ENCODE data around the gene ABCF1. TPM values are rescaled to one million over a fixed set of nuclear protein-coding genes. Genes with fewer than 3 reads are reported as not detected.
"Not testable (repeated sequence)": the region's sequence is repeated elsewhere in the genome, so short reads cannot be mapped to it uniquely, and the experiment has no call there.

Gene ABCF1
- 35.5 and 37.2 TPM in 2 replicates for total RNA-seq
- 49.2 and 62.6 TPM in 2 replicates for polyA plus RNA-seq
- 74.7 and 79.2 TPM in 2 replicates for polyA plus RNA-seq (2012)
- 81.9 and 133 TPM in 2 replicates for polyA minus RNA-seq (ENCODE audit: low replicate concordance)

- peak within 1 kb of the TSS; percentile 80 to 91 (median 90) for H3K4me3 ChIP-seq (replicated peaks in 1 of 4; ENCODE audit: control extremely low read depth in 1 of 4, insufficient read depth in 1 of 4, low read depth in 3 of 4, low read length in 4 of 4)
- peak within 1 kb of the TSS; percentile 93 for H3K4me2 ChIP-seq (ENCODE audit: extremely low read depth, insufficient read depth, low read length)
- no peaks in the 10 kb centered on the region for H4K20me1 ChIP-seq (ENCODE audit: control insufficient read depth, extremely low read depth, insufficient read depth, low read length)
- no peak for TF ChIP-seq EZH2 (IDR thresholded peaks at IDR 0.05; ENCODE audit: low read length, missing control alignments)
- no peak for TF ChIP-seq CTCF (conservative IDR thresholded peaks at IDR 0.05 in 1 of 2, IDR thresholded peaks at IDR 0.05 in 1 of 2; ENCODE audit: low read depth in 1 of 2, low read length in 2 of 2)
- peak; percentile 94 to 97 for DNase-seq (ENCODE audit: low read depth in 2 of 2)
- H3K4me1 ChIP-seq (ENCODE audit: control insufficient read depth, extremely low read depth, insufficient read depth, low read length): peaks cover 13% of the 10 kb centered on the region
- H3K36me3 ChIP-seq (ENCODE audit: control insufficient read depth, insufficient read depth, low read length): no peaks in the 10 kb centered on the region
- no peaks in the 10 kb centered on the region for H3K27me3 ChIP-seq (ENCODE audit: control insufficient read depth, insufficient read depth, low read length)
- H3K27ac ChIP-seq (ENCODE audit: insufficient read depth, low read length): peak within 1 kb of the TSS; percentile 94
- H3K79me2 ChIP-seq (ENCODE audit: control insufficient read depth, insufficient read depth, low read length): peaks cover 41% of the 10 kb centered on the region
- no peaks in the 10 kb centered on the region for H3K9me3 ChIP-seq (ENCODE audit: control insufficient read depth, insufficient read depth, low read depth, low read length)
- H3K9ac ChIP-seq (ENCODE audit: insufficient read depth, low read length): peak within 1 kb of the TSS; percentile 90
- peak within 1 kb of the TSS; percentile 97 for H2AFZ ChIP-seq (ENCODE audit: low read length)
These were observed at the start of gene ABCF1 for GRCh38 chr6:30571075-30571761. TSS of gene ABCF1 (plus strand) at chr6:30571442. CDS start at chr6:30571488, 46 bp downstream.

- H3K9ac ChIP-seq (ENCODE audit: insufficient read depth, low read length); H3K27ac ChIP-seq (ENCODE audit: insufficient read depth, low read length); H2AFZ ChIP-seq (ENCODE audit: low read length); H3K36me3 ChIP-seq (ENCODE audit: control insufficient read depth, insufficient read depth, low read length); H3K4me2 ChIP-seq (ENCODE audit: extremely low read depth, insufficient read depth, low read length); H4K20me1 ChIP-seq (ENCODE audit: control insufficient read depth, extremely low read depth, insufficient read depth, low read length); H3K27me3 ChIP-seq (ENCODE audit: control insufficient read depth, insufficient read depth, low read length); H3K79me2 ChIP-seq (ENCODE audit: control insufficient read depth, insufficient read depth, low read length); H3K9me3 ChIP-seq (ENCODE audit: control insufficient read depth, insufficient read depth, low read depth, low read length); H3K4me3 ChIP-seq (replicated peaks in 1 of 4; ENCODE audit: control extremely low read depth in 1 of 4, insufficient read depth in 1 of 4, low read depth in 3 of 4, low read length in 4 of 4); H3K4me1 ChIP-seq (ENCODE audit: control insufficient read depth, extremely low read depth, insufficient read depth, low read length): not testable (repeated sequence)
- peak in 1 of 2 donors; percentile 20 for DNase-seq (ENCODE audit: low read depth in 2 of 2)
These were observed 49.3 kb upstream of the ABCF1 start for GRCh38 chr6:30521952-30522351.

GRCh38 chr6:30526444-30526843 lies 44.8 kb upstream of the ABCF1 start:
- not testable (repeated sequence) for H3K27me3 ChIP-seq (ENCODE audit: control insufficient read depth, insufficient read depth, low read length); H3K4me2 ChIP-seq (ENCODE audit: extremely low read depth, insufficient read depth, low read length); H3K4me3 ChIP-seq (replicated peaks in 1 of 4; ENCODE audit: control extremely low read depth in 1 of 4, insufficient read depth in 1 of 4, low read depth in 3 of 4, low read length in 4 of 4); DNase-seq (ENCODE audit: low read depth in 2 of 2); H3K27ac ChIP-seq (ENCODE audit: insufficient read depth, low read length); H3K4me1 ChIP-seq (ENCODE audit: control insufficient read depth, extremely low read depth, insufficient read depth, low read length); H3K9ac ChIP-seq (ENCODE audit: insufficient read depth, low read length); H3K9me3 ChIP-seq (ENCODE audit: control insufficient read depth, insufficient read depth, low read depth, low read length); H3K36me3 ChIP-seq (ENCODE audit: control insufficient read depth, insufficient read depth, low read length); H4K20me1 ChIP-seq (ENCODE audit: control insufficient read depth, extremely low read depth, insufficient read depth, low read length); H2AFZ ChIP-seq (ENCODE audit: low read length); H3K79me2 ChIP-seq (ENCODE audit: control insufficient read depth, insufficient read depth, low read length)

GRCh38 chr6:30529349-30529875 lies 41.8 kb upstream of the ABCF1 start:
- H3K27me3 ChIP-seq (ENCODE audit: control insufficient read depth, insufficient read depth, low read length); H2AFZ ChIP-seq (ENCODE audit: low read length); H3K79me2 ChIP-seq (ENCODE audit: control insufficient read depth, insufficient read depth, low read length); H4K20me1 ChIP-seq (ENCODE audit: control insufficient read depth, extremely low read depth, insufficient read depth, low read length); H3K4me1 ChIP-seq (ENCODE audit: control insufficient read depth, extremely low read depth, insufficient read depth, low read length); H3K27ac ChIP-seq (ENCODE audit: insufficient read depth, low read length); H3K4me2 ChIP-seq (ENCODE audit: extremely low read depth, insufficient read depth, low read length); DNase-seq (ENCODE audit: low read depth in 2 of 2); H3K4me3 ChIP-seq (replicated peaks in 1 of 4; ENCODE audit: control extremely low read depth in 1 of 4, insufficient read depth in 1 of 4, low read depth in 3 of 4, low read length in 4 of 4); H3K36me3 ChIP-seq (ENCODE audit: control insufficient read depth, insufficient read depth, low read length); H3K9ac ChIP-seq (ENCODE audit: insufficient read depth, low read length); H3K9me3 ChIP-seq (ENCODE audit: control insufficient read depth, insufficient read depth, low read depth, low read length): not testable (repeated sequence)
